OCI-LY7 (cell line): Measurements from ENCODE around the gene HTT. TPM values are rescaled to one million over a fixed set of nuclear protein-coding genes. Genes with fewer than 3 reads are reported as not detected.

ENCODE experiments used
- BruUV-seq: library from RNA; stranded (reverse); fragments of 400-500 nt; replicated peaks from 2 replicates; lab custom pipeline; 2021; lab: Mats Ljungman, UMichigan
- CTCF ChIA-PET: fragments of 300-600 bp; sonication (Branson Sonifier 250); formaldehyde crosslinking; loops from one replicate; lab custom pipeline; 2022; ENCODE audit warnings: antibody characterized with exemption; ENCODE audit not compliant: unreplicated experiment; lab: Charles Lee
- POLR2A ChIA-PET: fragments of 300-600 bp; sonication (Branson Sonifier 250); formaldehyde crosslinking; loops from one replicate; lab custom pipeline; 2022; ENCODE audit warnings: antibody characterized with exemption; lab: Charles Lee
- DNase-seq: peaks from one replicate; pipeline ENCODE4 v3.0.0-alpha.2; 2015; ENCODE audit warnings: low spot score
- H2AFZ ChIP-seq: fragments of 200-600 bp; sonication (generic), shearing (Covaris generic); 2 replicates; pipeline ENCODE4 v1.6.1; 2014; ENCODE audit warnings: mild to moderate bottlenecking, antibody characterized with exemption, low read length, moderate library complexity
- H3K27ac ChIP-seq: fragments of 200-600 bp; sonication (generic); 2 replicates; pipeline ENCODE4 v1.5.1; 2014; ENCODE audit warnings: mixed run types, low read depth, mild to moderate bottlenecking, moderate library complexity, low read length, inconsistent platforms; ENCODE audit not compliant: poor library complexity, severe bottlenecking
- H3K36me3 ChIP-seq: fragments of 200-600 bp; sonication (generic); 2 replicates; pipeline ENCODE4 v1.6.1; 2014; ENCODE audit warnings: mild to moderate bottlenecking, antibody characterized with exemption, low read length, moderate library complexity, mixed read lengths; ENCODE audit not compliant: insufficient read depth
- H3K4me1 ChIP-seq: fragments of 200-600 bp; sonication (generic); 2 replicates; pipeline ENCODE4 v1.5.1; 2014; ENCODE audit warnings: mild to moderate bottlenecking, low read length; ENCODE audit not compliant: insufficient read depth, poor library complexity, severe bottlenecking
- H3K4me2 ChIP-seq: fragments of 200-600 bp; sonication (generic); 2 replicates; pipeline ENCODE4 v1.6.1; 2014; ENCODE audit warnings: mild to moderate bottlenecking, low read length
- H3K4me3 ChIP-seq: fragments of 200-600 bp; sonication (generic); 2 replicates; pipeline ENCODE4 v1.5.1; 2014; ENCODE audit warnings: mild to moderate bottlenecking, low read depth, low read length; ENCODE audit not compliant: poor library complexity, severe bottlenecking
- H3K79me2 ChIP-seq: fragments of 200-600 bp; sonication (generic); 2 replicates; pipeline ENCODE4 v1.6.1; 2016; ENCODE audit warnings: low read depth, mild to moderate bottlenecking, low read length, moderate library complexity, mixed read lengths; ENCODE audit not compliant: insufficient read depth
- H3K9me2 ChIP-seq: fragments of 200-600 bp; sonication (generic); 2 replicates; pipeline ENCODE4 v1.6.1; 2016; ENCODE audit warnings: mild to moderate bottlenecking, low read length, mixed read lengths; ENCODE audit not compliant: insufficient read depth
- H3K9me3 ChIP-seq: fragments of 200-600 bp; sonication (generic); 2 replicates; pipeline ENCODE4 v1.6.1; 2014; ENCODE audit warnings: mild to moderate bottlenecking, mixed run types, low read length, mixed read lengths
- H4K20me1 ChIP-seq: fragments of 200-600 bp; sonication (generic); 2 replicates; pipeline ENCODE4 v1.6.1; 2014; ENCODE audit warnings: mild to moderate bottlenecking, antibody characterized with exemption, low read length, moderate library complexity, mixed read lengths; ENCODE audit not compliant: insufficient read depth
- EZH2phosphoT487 ChIP-seq: fragments of 200-600 bp; sonication (generic); IDR thresholded peaks from 2 replicates; pipeline ENCODE4 v1.6.1; 2018; ENCODE audit warnings: low read depth, borderline replicate concordance, mild to moderate bottlenecking, mixed run types, antibody characterized with exemption, low read length, moderate library complexity, mixed read lengths
- intact Hi-C: fragments of 100-400 bp; cut with micrococcal nuclease; formaldehyde crosslinking; loops from one replicate; pipeline ENCODE4 v1.10.0; 2022; ENCODE audit not compliant: unreplicated experiment
- total RNA-seq, 2 experiments: library from RNA; depleted of rRNA in 1 of 2; stranded (reverse); fragments of >200 nt in 1 of 2; shearing (Covaris generic) in 1 of 2; gene quantifications; 2 replicates each; pipeline ENCODE4 v1.2.3, GENCODE V29; 2014 to 2022
- TF ChIP-seq, protein P1 (sequence below): fragments of 200-600 bp; sonication (generic); conservative IDR thresholded peaks from 2 replicates; pipeline ENCODE4 v1.5.1; 2014; ENCODE audit warnings: mild to moderate bottlenecking, antibody characterized with exemption, low read length, moderate library complexity, mixed read lengths

Gene HTT
- total RNA-seq, 2 experiments from 2014 or later: 36.4 to 91.3 TPM

- no peak for DNase-seq
- Histone ChIP-seq H3K4me3 (no peak overlapping the region), H3K4me1 (no peaks in the 10 kb centered on the region), H2AFZ (no peak overlapping the region), H3K79me2 (no peaks in the 10 kb centered on the region), H3K36me3 (peaks cover 96% of the 10 kb centered on the region), H3K9me3 (no peaks in the 10 kb centered on the region), H3K9me2 (no peaks in the 10 kb centered on the region), H4K20me1 (no peaks in the 10 kb centered on the region), H3K27ac (no peak overlapping the region), H3K4me2 (no peak overlapping the region)
- no TSS peak for BruUV-seq
- intact Hi-C loops: no loop called here
- ChIA-PET CTCF (no interaction called here), POLR2A (interaction anchor here (1.6 kb wide), 1 partner anchor 19 kb away, joined by 4 read pairs; no protein-coding TSS in a partner anchor)
- no peak for TF ChIP-seq EZH2phosphoT487
- TF ChIP-seq, protein P1, sequence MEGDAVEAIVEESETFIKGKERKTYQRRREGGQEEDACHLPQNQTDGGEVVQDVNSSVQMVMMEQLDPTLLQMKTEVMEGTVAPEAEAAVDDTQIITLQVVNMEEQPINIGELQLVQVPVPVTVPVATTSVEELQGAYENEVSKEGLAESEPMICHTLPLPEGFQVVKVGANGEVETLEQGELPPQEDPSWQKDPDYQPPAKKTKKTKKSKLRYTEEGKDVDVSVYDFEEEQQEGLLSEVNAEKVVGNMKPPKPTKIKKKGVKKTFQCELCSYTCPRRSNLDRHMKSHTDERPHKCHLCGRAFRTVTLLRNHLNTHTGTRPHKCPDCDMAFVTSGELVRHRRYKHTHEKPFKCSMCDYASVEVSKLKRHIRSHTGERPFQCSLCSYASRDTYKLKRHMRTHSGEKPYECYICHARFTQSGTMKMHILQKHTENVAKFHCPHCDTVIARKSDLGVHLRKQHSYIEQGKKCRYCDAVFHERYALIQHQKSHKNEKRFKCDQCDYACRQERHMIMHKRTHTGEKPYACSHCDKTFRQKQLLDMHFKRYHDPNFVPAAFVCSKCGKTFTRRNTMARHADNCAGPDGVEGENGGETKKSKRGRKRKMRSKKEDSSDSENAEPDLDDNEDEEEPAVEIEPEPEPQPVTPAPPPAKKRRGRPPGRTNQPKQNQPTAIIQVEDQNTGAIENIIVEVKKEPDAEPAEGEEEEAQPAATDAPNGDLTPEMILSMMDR: no peak
Observed at GRCh38 chr4:3130201-3130600, 55.7 kb downstream of the HTT start.

DNA sequence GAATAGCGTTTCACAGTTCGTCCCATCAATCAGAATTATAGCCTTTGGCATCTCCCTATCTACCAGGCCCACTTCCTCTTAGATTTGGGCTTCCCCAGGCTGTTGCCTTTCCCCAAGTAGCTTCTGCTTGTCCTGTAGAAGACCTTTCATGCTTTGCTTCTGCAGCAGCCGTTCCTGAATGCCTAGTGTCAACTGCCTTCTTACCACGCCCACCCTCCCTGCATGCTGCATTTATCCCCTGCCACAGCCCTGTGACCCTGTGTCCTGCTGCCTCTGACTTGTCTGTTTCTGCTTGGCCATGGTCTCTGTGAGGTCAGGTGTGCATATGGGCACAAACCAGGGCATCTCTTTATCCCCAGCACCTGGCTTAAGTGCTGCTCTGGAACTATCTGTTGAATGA lies 56.3 kb downstream of the HTT start:
- no peak for DNase-seq
- Histone ChIP-seq H2AFZ (no peak overlapping the region), H3K9me3 (no peaks in the 10 kb centered on the region), H3K27ac (no peak overlapping the region), H3K4me3 (no peak overlapping the region), H3K4me2 (no peak overlapping the region), H3K79me2 (no peaks in the 10 kb centered on the region), H3K9me2 (no peaks in the 10 kb centered on the region), H3K4me1 (no peaks in the 10 kb centered on the region), H3K36me3 (peaks cover 97% of the 10 kb centered on the region), H4K20me1 (no peaks in the 10 kb centered on the region)
- CTCF ChIA-PET: no interaction called here
- BruUV-seq: no TSS peak
- TF ChIP-seq, protein P1: no peak
- no peak for TF ChIP-seq EZH2phosphoT487
- intact Hi-C loops: no loop called here
- POLR2A ChIA-PET: no interaction called here

DNA sequence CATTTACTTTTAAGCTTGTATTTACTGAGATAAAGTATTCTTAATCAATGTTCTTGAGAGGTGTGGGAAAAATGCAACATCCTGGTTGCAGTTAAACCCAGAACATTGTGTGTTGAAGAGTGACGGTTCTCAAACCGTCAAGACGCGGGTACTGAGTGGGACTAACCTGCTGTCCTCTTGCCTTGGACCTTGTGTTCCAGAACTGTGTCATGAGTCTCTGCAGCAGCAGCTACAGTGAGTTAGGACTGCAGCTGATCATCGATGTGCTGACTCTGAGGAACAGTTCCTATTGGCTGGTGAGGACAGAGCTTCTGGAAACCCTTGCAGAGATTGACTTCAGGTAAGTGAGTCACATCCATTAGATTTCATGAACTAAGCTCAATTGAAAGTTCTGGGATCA lies 59.7 kb downstream of the HTT start:
- POLR2A ChIA-PET: interaction anchor here (1.6 kb wide), 1 partner anchor 10 kb away, joined by 3 read pairs; no protein-coding TSS in a partner anchor
- Histone ChIP-seq H3K36me3 (peaks cover 100% of the 10 kb centered on the region), H3K4me2 (no peak overlapping the region), H3K79me2 (no peaks in the 10 kb centered on the region), H4K20me1 (no peaks in the 10 kb centered on the region), H3K9me3 (no peaks in the 10 kb centered on the region), H3K4me3 (no peak overlapping the region), H3K27ac (no peak overlapping the region), H3K4me1 (no peaks in the 10 kb centered on the region), H3K9me2 (no peaks in the 10 kb centered on the region), H2AFZ (no peak overlapping the region)
- BruUV-seq: no TSS peak
- intact Hi-C loops: no loop called here
- TF ChIP-seq, protein P1: no peak
- TF ChIP-seq EZH2phosphoT487: no peak
- no peak for DNase-seq
- CTCF ChIA-PET: interaction anchor here (0.5 kb wide), 1 partner anchor 83 kb away, joined by 3 read pairs; no protein-coding TSS in a partner anchor
